GM12872 (cell line): ENCODE data around the gene NOTCH1.

Source experiments
- TF ChIP-seq, protein P1 (sequence below): IDR thresholded peaks from 3 replicates; pipeline ENCODE4 v1.5.1; 2011; ENCODE audit warnings: low read depth, mild to moderate bottlenecking, low read length, moderate library complexity; ENCODE audit not compliant: insufficient read depth

The NOTCH1 gene

GRCh38 chr9:136462664-136463063 lies 83.2 kb downstream of the NOTCH1 start:
- TF ChIP-seq, protein P1, sequence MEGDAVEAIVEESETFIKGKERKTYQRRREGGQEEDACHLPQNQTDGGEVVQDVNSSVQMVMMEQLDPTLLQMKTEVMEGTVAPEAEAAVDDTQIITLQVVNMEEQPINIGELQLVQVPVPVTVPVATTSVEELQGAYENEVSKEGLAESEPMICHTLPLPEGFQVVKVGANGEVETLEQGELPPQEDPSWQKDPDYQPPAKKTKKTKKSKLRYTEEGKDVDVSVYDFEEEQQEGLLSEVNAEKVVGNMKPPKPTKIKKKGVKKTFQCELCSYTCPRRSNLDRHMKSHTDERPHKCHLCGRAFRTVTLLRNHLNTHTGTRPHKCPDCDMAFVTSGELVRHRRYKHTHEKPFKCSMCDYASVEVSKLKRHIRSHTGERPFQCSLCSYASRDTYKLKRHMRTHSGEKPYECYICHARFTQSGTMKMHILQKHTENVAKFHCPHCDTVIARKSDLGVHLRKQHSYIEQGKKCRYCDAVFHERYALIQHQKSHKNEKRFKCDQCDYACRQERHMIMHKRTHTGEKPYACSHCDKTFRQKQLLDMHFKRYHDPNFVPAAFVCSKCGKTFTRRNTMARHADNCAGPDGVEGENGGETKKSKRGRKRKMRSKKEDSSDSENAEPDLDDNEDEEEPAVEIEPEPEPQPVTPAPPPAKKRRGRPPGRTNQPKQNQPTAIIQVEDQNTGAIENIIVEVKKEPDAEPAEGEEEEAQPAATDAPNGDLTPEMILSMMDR: no peak

DNA sequence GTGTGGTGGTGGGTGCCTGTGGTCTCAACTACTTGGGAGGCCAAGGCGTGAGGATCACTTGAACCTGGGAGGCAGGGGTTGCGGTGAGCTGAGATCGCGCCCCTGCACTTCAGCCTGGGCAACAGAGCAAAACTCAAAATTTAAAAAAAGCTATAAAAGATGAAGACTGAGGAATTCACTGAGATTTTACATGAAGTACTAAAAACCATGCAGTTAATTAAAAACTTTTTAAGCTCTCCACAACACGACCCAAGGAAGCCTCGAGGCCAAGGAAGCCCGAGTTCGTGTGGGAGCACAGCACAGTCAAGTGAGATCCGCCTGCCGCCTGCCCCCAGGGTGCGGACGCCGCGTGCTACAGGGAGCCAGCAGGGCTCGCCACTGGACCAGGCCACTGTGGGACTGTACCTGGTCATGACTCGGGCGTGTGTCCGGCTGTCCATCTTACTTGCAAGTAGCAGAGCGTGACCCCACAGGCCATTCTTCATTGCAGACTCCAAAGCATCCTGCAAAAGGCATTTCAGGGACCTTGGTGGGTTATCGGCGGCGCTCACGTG lies 85.0 kb downstream of the NOTCH1 start:
- TF ChIP-seq, protein P1: no peak

GRCh38 chr9:136459425-136459824 lies 86.4 kb downstream of the NOTCH1 start:
- TF ChIP-seq, protein P1: no peak

DNA sequence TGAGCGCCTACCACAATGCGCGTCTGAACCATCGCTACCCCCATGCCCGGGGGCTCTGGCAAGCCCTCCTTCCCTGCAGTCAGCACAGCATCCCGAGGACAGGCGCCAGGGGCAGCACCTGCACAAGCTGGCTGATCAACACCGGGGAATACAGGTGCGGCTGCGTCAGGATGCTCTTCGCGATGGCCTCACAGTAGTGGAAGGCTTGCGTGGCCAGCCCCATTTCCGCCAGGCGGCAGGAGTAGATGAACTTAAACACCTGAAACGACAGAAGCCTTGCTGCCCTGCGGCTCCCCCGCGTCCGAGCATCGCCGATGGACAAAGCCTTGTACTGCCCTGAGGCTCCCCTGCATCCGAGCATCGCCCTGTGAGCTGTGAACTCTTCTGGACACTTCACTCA lies 88.5 kb downstream of the NOTCH1 start:
- TF ChIP-seq, protein P1: no peak

- TF ChIP-seq, protein P1: no peak
Measured at GRCh38 chr9:136456258-136456657, 89.6 kb downstream of the NOTCH1 start.

GRCh38 chr9:136455043-136456002 lies 90.5 kb downstream of the NOTCH1 start:
- TF ChIP-seq, protein P1: no peak

DNA sequence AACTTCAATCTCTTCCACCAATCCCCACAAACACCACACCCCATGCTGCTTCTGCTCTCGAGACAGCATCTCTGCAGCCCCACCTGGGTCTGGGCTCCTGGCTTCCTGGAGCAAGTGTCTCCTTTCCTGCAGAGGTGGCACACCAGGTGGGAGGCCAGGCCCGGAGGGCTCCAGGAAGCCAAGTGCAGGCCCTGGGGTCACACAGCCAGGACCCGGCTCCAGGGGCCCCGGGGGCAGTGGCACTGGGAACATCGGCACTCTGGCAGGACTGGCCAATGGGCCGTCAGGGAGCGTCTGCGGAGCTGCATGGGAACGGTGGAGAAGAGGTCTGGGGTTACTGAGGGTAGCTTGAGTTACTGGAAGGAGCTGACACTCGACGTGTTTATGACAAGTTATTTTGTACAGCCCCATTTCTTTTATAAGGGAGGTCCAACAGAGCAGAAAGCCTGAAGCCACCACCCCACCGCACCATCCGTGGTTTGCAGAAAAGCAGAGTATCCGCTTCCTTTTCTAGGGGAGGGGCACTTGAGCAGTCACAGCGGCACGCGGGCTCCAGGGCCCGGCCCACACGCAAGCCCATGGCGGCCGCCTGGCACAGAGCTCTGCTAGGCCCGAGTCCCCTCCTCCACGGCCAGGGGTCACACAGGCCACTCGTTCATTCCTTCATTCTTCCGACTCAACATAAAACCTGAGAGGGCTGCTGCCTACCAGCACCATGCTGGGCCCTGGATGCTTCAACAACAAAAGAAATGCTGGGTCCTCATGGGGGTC lies 91.6 kb downstream of the NOTCH1 start:
- TF ChIP-seq, protein P1: no peak
